HepG2 (cell line): Measurements from ENCODE around the gene AUH. TPM values are rescaled to one million over a fixed set of nuclear protein-coding genes. Genes with fewer than 3 reads are reported as not detected.
A peak's percentile ranks its signal among the peaks of the same experiment; 100 is the strongest.

Experiments
- ATF4 ChIP-seq, 2 experiments: fragments of 450-650 bp in 1 of 2; sonication (generic) in 1 of 2; formaldehyde crosslinking; IDR thresholded peaks; 2 replicates each; pipeline versions ENCODE4 v1.5.0 to v1.8.0; 2020 to 2022; ENCODE audit warnings: mild to moderate bottlenecking in 1 of 2, missing genetic modification reagents in 1 of 2
- CEBPG ChIP-seq: IDR thresholded peaks from 2 replicates; pipeline ENCODE4 v1.6.1; 2016
- IKZF5 ChIP-seq: IDR thresholded peaks from 2 replicates; pipeline ENCODE4 v1.6.1; 2018; ENCODE audit warnings: missing genetic modification reagents, mild to moderate bottlenecking, missing compliant biosample characterization
- KAT8 ChIP-seq: IDR thresholded peaks from 2 replicates; pipeline ENCODE4 v1.6.1; 2016; ENCODE audit warnings: missing genetic modification reagents, missing compliant biosample characterization
- KDM1A ChIP-seq: IDR thresholded peaks from 2 replicates; pipeline ENCODE4 v1.6.1; 2016; ENCODE audit warnings: missing compliant biosample characterization
- NAIF1 ChIP-seq: sonication (generic); formaldehyde crosslinking; IDR thresholded peaks from 2 replicates; pipeline ENCODE4 v1.5.0; 2020; ENCODE audit warnings: mild to moderate bottlenecking, missing genetic modification reagents, borderline replicate concordance
- NFRKB ChIP-seq: fragments of 450-650 bp; IDR thresholded peaks from 2 replicates; pipeline ENCODE4 v1.6.1; 2017
- PATZ1 ChIP-seq: sonication (generic); formaldehyde crosslinking; IDR thresholded peaks from 2 replicates; pipeline ENCODE4 v1.4.0; 2020; ENCODE audit warnings: missing genetic modification reagents
- RARA ChIP-seq: IDR thresholded peaks from 2 replicates; pipeline ENCODE4 v1.6.1; 2016; ENCODE audit warnings: missing genetic modification reagents, missing compliant biosample characterization
- U2AF2 ChIP-seq: fragments of 200-400 bp; formaldehyde crosslinking; IDR thresholded peaks from 2 replicates; pipeline ENCODE4 v1.6.1; 2017; ENCODE audit warnings: low read depth, mild to moderate bottlenecking, low read length
- ZBTB7B ChIP-seq: sonication (generic); formaldehyde crosslinking; IDR thresholded peaks from 2 replicates; pipeline ENCODE4 v1.4.0; 2020; ENCODE audit warnings: missing genetic modification reagents
- ZEB1 ChIP-seq: IDR thresholded peaks from 2 replicates; pipeline ENCODE4 v1.6.1; 2012; ENCODE audit warnings: mild to moderate bottlenecking, low read depth, inconsistent platforms; ENCODE audit not compliant: insufficient replicate concordance
- ZFP36 ChIP-seq: fragments of 150-350 bp; IDR thresholded peaks from 2 replicates; pipeline ENCODE4 v1.6.1; 2018; ENCODE audit warnings: borderline replicate concordance, low read length, low read depth; ENCODE audit not compliant: partially characterized antibody
- ZFP41 ChIP-seq: sonication (generic); formaldehyde crosslinking; IDR thresholded peaks from 2 replicates; pipeline ENCODE4 v1.4.0; 2020; ENCODE audit warnings: mild to moderate bottlenecking, missing genetic modification reagents, borderline replicate concordance
- ZKSCAN5 ChIP-seq: sonication (generic); formaldehyde crosslinking; IDR thresholded peaks from 2 replicates; pipeline ENCODE4 v1.5.1; 2020; ENCODE audit warnings: mild to moderate bottlenecking, missing genetic modification reagents
- ZMYM2 ChIP-seq: sonication (generic); formaldehyde crosslinking; IDR thresholded peaks from 2 replicates; pipeline ENCODE4 v1.8.0; 2022; ENCODE audit warnings: mild to moderate bottlenecking, missing genetic modification reagents
- ZMYM3 ChIP-seq: sonication (generic); formaldehyde crosslinking; IDR thresholded peaks from 2 replicates; pipeline ENCODE4 v1.5.1; 2020; ENCODE audit warnings: mild to moderate bottlenecking, missing genetic modification reagents
- ZNF10 ChIP-seq: sonication (generic); formaldehyde crosslinking; IDR thresholded peaks from 2 replicates; pipeline ENCODE4 v1.4.0; 2020; ENCODE audit warnings: mild to moderate bottlenecking, low read depth, missing genetic modification reagents, borderline replicate concordance
- ZNF124 ChIP-seq: sonication (generic); formaldehyde crosslinking; IDR thresholded peaks from 2 replicates; pipeline ENCODE4 v1.4.0; 2020; ENCODE audit warnings: missing genetic modification reagents
- ZNF431 ChIP-seq: sonication (generic); formaldehyde crosslinking; IDR thresholded peaks from 2 replicates; pipeline ENCODE4 v1.9.0; 2022; ENCODE audit warnings: missing genetic modification reagents, low read depth, mild to moderate bottlenecking, borderline replicate concordance
- ZNF44 ChIP-seq: sonication (generic); formaldehyde crosslinking; IDR thresholded peaks from 2 replicates; pipeline ENCODE4 v1.5.1; 2020; ENCODE audit warnings: mild to moderate bottlenecking, missing genetic modification reagents
- ZNF543 ChIP-seq: sonication (generic); formaldehyde crosslinking; IDR thresholded peaks from 2 replicates; pipeline ENCODE4 v1.4.0; 2020; ENCODE audit warnings: mild to moderate bottlenecking, missing genetic modification reagents
- ZNF557 ChIP-seq: sonication (generic); formaldehyde crosslinking; IDR thresholded peaks from 2 replicates; pipeline ENCODE4 v1.4.0; 2020; ENCODE audit warnings: missing genetic modification reagents
- ZNF572 ChIP-seq: sonication (generic); formaldehyde crosslinking; IDR thresholded peaks from 2 replicates; pipeline ENCODE4 v1.5.1; 2020; ENCODE audit warnings: mild to moderate bottlenecking, missing genetic modification reagents
- ZNF672 ChIP-seq: sonication (generic); formaldehyde crosslinking; IDR thresholded peaks from 2 replicates; pipeline ENCODE4 v1.8.1; 2022; ENCODE audit warnings: missing genetic modification reagents
- ZNF784 ChIP-seq: sonication (generic); formaldehyde crosslinking; IDR thresholded peaks from 2 replicates; pipeline ENCODE4 v1.5.1; 2020; ENCODE audit warnings: missing genetic modification reagents, mild to moderate bottlenecking, borderline replicate concordance
- ZNF792 ChIP-seq: IDR thresholded peaks from 2 replicates; pipeline ENCODE4 v1.6.1; 2016
- polyA plus RNA-seq, 8 experiments: library from polyadenylated mRNA; depleted of rRNA in 3 of 8; stranded (reverse) in 7 of 8; unstranded in 1 of 8; fragments of >200 nt; fragmentation: Illumina TruSeq in 4 of 8; extraction: Trizol in 4 of 8; gene quantifications; 2 replicates each; pipeline versions ENCODE4 v1.2.1 to v1.2.3, GENCODE V29; 2011 to 2016; ENCODE audit warnings: low read depth in 4 of 8, missing spikeins in 1 of 8, mixed read lengths in 1 of 8; ENCODE audit not compliant: insufficient read depth in 1 of 8
- total RNA-seq, 5 experiments: library from RNA; depleted of rRNA; stranded (reverse); fragments of >200 nt; fragmentation: Illumina TruSeq; extraction: Trizol; gene quantifications; 2 replicates each; pipeline ENCODE4 v1.2.3, GENCODE V29; 2016; ENCODE audit warnings: low read depth in 1 of 5

Gene AUH
- total and polyA plus RNA-seq, 2 of the 13 experiments (the other 11 are each of a cell fraction or from before 2014, with no cell fraction given): 25.8 to 31.9 TPM

GRCh38 chr9:91185193-91185886, 176.4 kb downstream of the AUH start (continued):
- TF ChIP-seq IKZF5 (CRISPR knock-in tag): peak; percentile 26; the same call in 1 of the 2 replicates
- peak; percentile 79 for TF ChIP-seq ZMYM3 (CRISPR knock-in tag)
- TF ChIP-seq ZNF44 (CRISPR knock-in tag): 0 out of 2 replicates have a peak, but pooled peaks have one; percentile 7
- TF ChIP-seq ZNF672 (CRISPR knock-in tag): no peak
- peak; percentile 20; the same call in 1 of the 2 replicates for TF ChIP-seq PATZ1 (CRISPR knock-in tag)
- TF ChIP-seq ZBTB7B (CRISPR knock-in tag): 0 out of 2 replicates have a peak, but pooled peaks have one; percentile 20
- TF ChIP-seq ATF4 (CRISPR knock-in tag; IDR thresholded peaks at IDR 0.05): 0 out of 4 replicates have a peak, but pooled peaks of 1 of the 2 experiments have one; percentile 13
- TF ChIP-seq ZNF557 (CRISPR knock-in tag): no peak
- 0 out of 2 replicates have a peak, but pooled peaks have one; percentile 26 for TF ChIP-seq KAT8 (CRISPR knock-in tag)
- 0 out of 2 replicates have a peak, but pooled peaks have one; percentile 28 for TF ChIP-seq ZNF572
- peak; percentile 84 for TF ChIP-seq ZMYM2 (CRISPR knock-in tag)
- TF ChIP-seq ZNF431 (CRISPR knock-in tag): no peak
- peak; percentile 38; the same call in 1 of the 2 replicates for TF ChIP-seq RARA (CRISPR knock-in tag)
- TF ChIP-seq ZNF10 (CRISPR knock-in tag): no peak
- peak; percentile 79 for TF ChIP-seq CEBPG (CRISPR knock-in tag)
- no peak for TF ChIP-seq ZNF543 (CRISPR knock-in tag)
- TF ChIP-seq ZFP36: no peak
- no peak for TF ChIP-seq ZNF792 (CRISPR knock-in tag)
- TF ChIP-seq KDM1A (CRISPR knock-in tag): peak; percentile 58; the same call in 1 of the 2 replicates
- TF ChIP-seq ZEB1: peak; percentile 62
- TF ChIP-seq U2AF2: no peak
- TF ChIP-seq ZNF124 (CRISPR knock-in tag): peak; percentile 94; the same call in 1 of the 2 replicates
- no peak for TF ChIP-seq NFRKB
- no peak for TF ChIP-seq ZKSCAN5
- no peak for TF ChIP-seq ZFP41
- TF ChIP-seq ZNF784: no peak
- TF ChIP-seq NAIF1: no peak
